Measurements from ENCODE around the gene IQCF5. TPM values are rescaled to one million over a fixed set of nuclear protein-coding genes. Genes with fewer than 3 reads are reported as not detected.
"Not testable (repeated sequence)": the region's sequence is repeated elsewhere in the genome, so short reads cannot be mapped to it uniquely, and the experiment has no call there.

IQCF5 gene
- polyA plus RNA-seq, result not detected
- long read RNA-seq, donor 1, result 0 reads
- long read RNA-seq, donor 2, result 0 reads
- long read RNA-seq, donor 3, result 0 reads
- long read RNA-seq, donor 4, result 0 reads
- long read RNA-seq, donor 5, result 0 reads
- long read RNA-seq, donor 6, result 0 reads
- long read RNA-seq, donor 7, result 0 reads
- long read RNA-seq, donor 8, result 0 reads
- long read RNA-seq, donor 9, result 0 reads
- long read RNA-seq, donor 10, result 0 reads

DNA sequence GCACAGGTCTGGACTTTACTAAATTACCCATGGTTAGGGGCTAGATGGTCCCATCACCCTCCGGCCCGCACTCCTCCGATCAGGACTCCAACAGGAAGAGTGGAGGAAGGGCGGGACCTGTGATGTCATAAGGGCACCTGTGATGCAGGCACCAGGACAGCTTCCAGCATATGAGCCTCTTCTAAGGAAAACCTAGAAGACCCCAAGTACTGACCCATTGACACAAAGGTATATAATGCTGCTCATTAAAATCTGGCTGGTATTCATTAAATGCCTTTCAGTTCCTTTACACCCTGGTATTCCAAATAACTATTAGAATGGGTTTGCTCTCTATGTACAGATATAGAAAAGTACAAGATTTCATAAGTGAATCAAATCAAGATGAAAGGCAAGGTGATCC lies at the start of gene IQCF5:
IQCF5 (minus strand) TSS at position 101 of the 400 bp plus-strand sequence; CDS start at position 31, 70 bp downstream.
- FAIRE-seq (no peak), DNase-seq (no peak)
- no peaks in the 10 kb centered on the region for H3K4me1 ChIP-seq (ENCODE audit: control insufficient read depth in 3 of 3, insufficient read depth in 2 of 3, low read depth in 1 of 3, low read length in 2 of 3)
- H3K4me3 ChIP-seq (ENCODE audit: low read depth in 1 of 3, low read length in 3 of 3), result no peak within 1 kb of the TSS
- H3K27me3 ChIP-seq (ENCODE audit: control insufficient read depth in 3 of 3, insufficient read depth in 3 of 3, low read length in 3 of 3), result no peaks in the 10 kb centered on the region
- H3K36me3 ChIP-seq (ENCODE audit: control insufficient read depth in 3 of 3, insufficient read depth in 2 of 3, low read depth in 1 of 3, low read length in 3 of 3), result no peaks in the 10 kb centered on the region
- no peak within 1 kb of the TSS for H3K27ac ChIP-seq (ENCODE audit: low read depth in 1 of 3, low read length in 2 of 3)
- no peaks in the 10 kb centered on the region for H3K9me3 ChIP-seq (ENCODE audit: control insufficient read depth in 2 of 2, insufficient read depth in 1 of 2, low read depth in 1 of 2, low read length in 1 of 2)
- 79 to 88% (median 85%) methylated on average over 4 of the region's 4 CpGs for WGBS, 3 donors

DNA sequence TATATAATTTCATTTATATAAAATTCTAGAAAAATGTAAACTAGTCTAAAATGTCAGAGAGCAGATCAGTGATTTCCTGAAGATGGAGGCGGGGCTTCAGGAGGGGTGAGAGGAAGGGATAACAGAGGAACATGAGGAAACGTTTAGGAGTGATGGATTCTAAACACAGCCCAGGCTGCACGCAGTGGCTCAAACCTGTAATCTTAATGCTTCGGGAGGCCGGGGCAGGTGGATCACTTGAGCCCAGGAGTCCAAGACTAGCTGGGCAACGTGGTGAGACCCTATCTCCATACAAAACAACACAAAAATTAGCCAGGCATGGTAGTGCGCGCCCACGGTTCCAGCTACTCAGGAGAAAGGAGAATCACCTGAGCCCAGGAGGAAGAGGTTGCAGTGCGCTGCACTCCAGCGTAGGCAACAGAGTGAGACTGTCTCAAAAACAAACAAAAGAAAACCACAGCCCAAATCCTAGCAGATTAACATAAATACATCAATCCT lies 45.7 kb upstream of the IQCF5 start:
- Histone ChIP-seq H3K27me3 (ENCODE audit: control insufficient read depth in 3 of 3, insufficient read depth in 3 of 3, low read length in 3 of 3) (no peaks in the 10 kb centered on the region), H3K4me1 (ENCODE audit: control insufficient read depth in 3 of 3, insufficient read depth in 2 of 3, low read depth in 1 of 3, low read length in 2 of 3) (no peaks in the 10 kb centered on the region), H3K9me3 (ENCODE audit: control insufficient read depth in 2 of 2, insufficient read depth in 1 of 2, low read depth in 1 of 2, low read length in 1 of 2) (no peaks in the 10 kb centered on the region), H3K27ac (ENCODE audit: low read depth in 1 of 3, low read length in 2 of 3) (no peak overlapping the region), H3K36me3 (ENCODE audit: control insufficient read depth in 3 of 3, insufficient read depth in 2 of 3, low read depth in 1 of 3, low read length in 3 of 3) (no peaks in the 10 kb centered on the region), H3K4me3 (ENCODE audit: low read depth in 1 of 3, low read length in 3 of 3) (no peak overlapping the region)
- DNase-seq (no peak), FAIRE-seq (no peak)
- 78 to 80% (median 79%) methylated on average over 11 of the region's 11 CpGs for WGBS, 3 donors

DNA sequence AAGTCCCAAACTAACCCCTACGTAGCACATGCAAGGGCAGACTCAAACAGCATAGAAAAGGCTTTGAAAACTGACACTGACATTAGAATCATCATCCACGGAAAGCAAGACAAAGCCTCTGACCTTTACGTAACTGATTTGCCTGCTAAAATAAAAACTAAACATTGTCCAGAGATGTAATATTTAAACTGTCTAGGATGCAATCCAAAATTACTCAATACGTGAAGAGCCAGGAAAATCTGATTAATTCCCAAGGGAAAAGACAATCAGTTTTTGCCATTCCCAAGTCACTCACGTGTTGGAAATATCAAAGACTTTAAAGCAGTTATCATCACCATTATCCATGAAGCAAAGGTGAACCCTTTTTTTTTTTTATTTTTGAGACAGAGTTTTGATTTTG lies 41.0 kb upstream of the IQCF5 start:
- DNase-seq (no peak), FAIRE-seq (no peak)
- Histone ChIP-seq H3K9me3 (ENCODE audit: control insufficient read depth in 2 of 2, insufficient read depth in 1 of 2, low read depth in 1 of 2, low read length in 1 of 2) (no peaks in the 10 kb centered on the region), H3K27ac (ENCODE audit: low read depth in 1 of 3, low read length in 2 of 3) (no peak overlapping the region), H3K36me3 (ENCODE audit: control insufficient read depth in 3 of 3, insufficient read depth in 2 of 3, low read depth in 1 of 3, low read length in 3 of 3) (no peaks in the 10 kb centered on the region), H3K4me3 (ENCODE audit: low read depth in 1 of 3, low read length in 3 of 3) (no peak overlapping the region), H3K27me3 (ENCODE audit: control insufficient read depth in 3 of 3, insufficient read depth in 3 of 3, low read length in 3 of 3) (no peaks in the 10 kb centered on the region), H3K4me1 (ENCODE audit: control insufficient read depth in 3 of 3, insufficient read depth in 2 of 3, low read depth in 1 of 3, low read length in 2 of 3) (no peaks in the 10 kb centered on the region)
- 57 to 67% (median 64%) methylated on average over 5 of the region's 5 CpGs for WGBS, 3 donors

DNA sequence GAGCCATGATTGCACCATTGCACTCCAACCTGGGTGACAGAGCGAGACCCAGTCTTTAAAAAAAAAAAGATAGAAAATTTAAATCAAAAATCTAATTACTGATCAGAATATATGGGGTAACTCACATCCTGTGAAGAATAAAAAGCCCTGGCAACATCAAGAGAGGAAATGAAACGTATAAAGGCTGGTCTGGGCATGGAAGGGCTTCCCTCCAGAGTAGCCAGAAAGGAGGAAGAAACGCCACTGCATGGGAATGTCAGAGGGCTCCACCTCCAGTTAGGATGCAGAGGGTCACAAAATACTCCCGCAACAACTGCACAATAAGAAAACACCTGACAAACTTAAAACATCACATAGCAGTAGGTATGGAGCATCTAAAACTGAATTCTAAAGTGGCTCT lies 32.6 kb upstream of the IQCF5 start:
- Histone ChIP-seq H3K27me3 (ENCODE audit: control insufficient read depth in 3 of 3, insufficient read depth in 3 of 3, low read length in 3 of 3) (peaks cover 0 to 4% (median 0%) of the 10 kb centered on the region in 3 donors), H3K27ac (ENCODE audit: low read depth in 1 of 3, low read length in 2 of 3) (no peak overlapping the region), H3K4me1 (ENCODE audit: control insufficient read depth in 3 of 3, insufficient read depth in 2 of 3, low read depth in 1 of 3, low read length in 2 of 3) (no peaks in the 10 kb centered on the region), H3K4me3 (ENCODE audit: low read depth in 1 of 3, low read length in 3 of 3) (no peak overlapping the region), H3K9me3 (ENCODE audit: control insufficient read depth in 2 of 2, insufficient read depth in 1 of 2, low read depth in 1 of 2, low read length in 1 of 2) (peaks cover 0 to 5% of the 10 kb centered on the region in 2 donors), H3K36me3 (ENCODE audit: control insufficient read depth in 3 of 3, insufficient read depth in 2 of 3, low read depth in 1 of 3, low read length in 3 of 3) (no peaks in the 10 kb centered on the region)
- FAIRE-seq (no peak), DNase-seq (no peak)
- 66 to 82% (median 70%) methylated on average over 4 of the region's 4 CpGs for WGBS, 3 donors

DNA sequence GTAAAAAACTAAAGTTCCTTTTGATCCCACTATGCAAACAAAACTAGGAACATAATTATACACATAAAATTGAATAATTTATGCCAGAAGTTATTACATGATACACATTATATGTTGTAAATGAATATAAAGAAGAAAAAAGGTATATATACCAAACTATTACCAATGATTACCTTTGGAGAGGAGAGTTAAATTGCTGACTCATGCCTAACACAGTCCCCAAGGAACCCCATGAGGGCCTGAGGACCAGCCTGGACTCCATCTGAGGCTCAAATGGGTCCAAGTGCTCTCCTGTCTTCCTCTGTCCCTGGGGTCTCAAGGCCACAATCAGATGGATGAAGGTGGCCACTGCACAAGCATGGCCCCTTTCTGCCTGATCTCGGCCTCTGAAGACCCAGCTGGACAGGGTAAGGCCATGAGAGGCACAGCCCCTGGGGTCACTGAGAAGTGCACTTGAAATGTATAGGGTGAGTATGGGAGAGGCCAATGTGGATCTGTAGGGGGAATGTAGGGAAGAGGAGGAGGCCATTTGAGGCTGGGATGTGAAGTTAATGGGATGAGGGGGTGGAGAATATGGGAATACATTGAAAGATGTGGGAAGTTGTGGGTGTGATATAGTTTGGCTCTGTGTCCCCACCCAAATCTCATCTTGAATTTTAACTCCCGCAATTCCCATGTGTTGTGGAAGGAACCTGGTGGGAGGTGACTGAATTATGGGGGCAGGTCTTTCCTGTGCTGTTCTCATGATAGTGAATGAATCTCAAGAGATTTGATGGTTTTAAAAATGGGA lies 28.8 kb upstream of the IQCF5 start:
- H3K27me3 ChIP-seq (ENCODE audit: control insufficient read depth in 3 of 3, insufficient read depth in 3 of 3, low read length in 3 of 3), result peaks cover 0 to 6% (median 3%) of the 10 kb centered on the region in 3 donors
- H3K27ac ChIP-seq (ENCODE audit: low read depth in 1 of 3, low read length in 2 of 3), result no peak overlapping the region
- no peaks in the 10 kb centered on the region for H3K4me1 ChIP-seq (ENCODE audit: control insufficient read depth in 3 of 3, insufficient read depth in 2 of 3, low read depth in 1 of 3, low read length in 2 of 3)
- H3K36me3 ChIP-seq (ENCODE audit: control insufficient read depth in 3 of 3, insufficient read depth in 2 of 3, low read depth in 1 of 3, low read length in 3 of 3), result no peaks in the 10 kb centered on the region
- DNase-seq, result no peak
- no peak for FAIRE-seq
- H3K4me3 ChIP-seq (ENCODE audit: low read depth in 1 of 3, low read length in 3 of 3), result no peak overlapping the region
- 88 to 96% (median 89%) methylated on average over 2 of the region's 2 CpGs for WGBS, 3 donors
- peaks cover 0 to 2% of the 10 kb centered on the region in 2 donors for H3K9me3 ChIP-seq (ENCODE audit: control insufficient read depth in 2 of 2, insufficient read depth in 1 of 2, low read depth in 1 of 2, low read length in 1 of 2)

DNA sequence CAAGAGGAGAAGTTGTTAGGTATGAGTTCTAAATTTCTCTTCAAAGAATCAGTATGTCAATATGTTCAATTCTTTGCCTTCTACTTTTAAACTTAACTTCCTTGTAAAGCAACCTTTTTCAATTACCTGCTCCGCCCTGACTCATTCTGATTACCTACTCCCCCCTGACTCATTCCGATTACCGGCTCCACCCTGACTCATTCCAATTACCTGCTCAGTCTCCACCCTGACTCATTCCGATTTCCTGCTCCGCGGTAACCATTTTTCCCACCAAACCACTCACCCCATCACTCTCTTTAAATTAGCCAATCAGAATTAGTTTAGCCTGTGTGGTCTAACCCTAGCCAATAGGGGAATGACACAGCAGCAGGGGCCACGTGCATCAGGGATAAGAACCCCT lies 27.0 kb upstream of the IQCF5 start:
- not testable (repeated sequence) for H3K4me3 ChIP-seq (ENCODE audit: low read depth in 1 of 3, low read length in 3 of 3); FAIRE-seq; H3K4me1 ChIP-seq (ENCODE audit: control insufficient read depth in 3 of 3, insufficient read depth in 2 of 3, low read depth in 1 of 3, low read length in 2 of 3); H3K27ac ChIP-seq (ENCODE audit: low read depth in 1 of 3, low read length in 2 of 3); H3K9me3 ChIP-seq (ENCODE audit: control insufficient read depth in 2 of 2, insufficient read depth in 1 of 2, low read depth in 1 of 2, low read length in 1 of 2); H3K36me3 ChIP-seq (ENCODE audit: control insufficient read depth in 3 of 3, insufficient read depth in 2 of 3, low read depth in 1 of 3, low read length in 3 of 3); H3K27me3 ChIP-seq (ENCODE audit: control insufficient read depth in 3 of 3, insufficient read depth in 3 of 3, low read length in 3 of 3)
- peak in 1 of 2 donors; percentile 54 for DNase-seq
- WGBS, 3 donors, result 26 to 50% (median 41%) methylated on average over 6 of the region's 7 CpGs

DNA sequence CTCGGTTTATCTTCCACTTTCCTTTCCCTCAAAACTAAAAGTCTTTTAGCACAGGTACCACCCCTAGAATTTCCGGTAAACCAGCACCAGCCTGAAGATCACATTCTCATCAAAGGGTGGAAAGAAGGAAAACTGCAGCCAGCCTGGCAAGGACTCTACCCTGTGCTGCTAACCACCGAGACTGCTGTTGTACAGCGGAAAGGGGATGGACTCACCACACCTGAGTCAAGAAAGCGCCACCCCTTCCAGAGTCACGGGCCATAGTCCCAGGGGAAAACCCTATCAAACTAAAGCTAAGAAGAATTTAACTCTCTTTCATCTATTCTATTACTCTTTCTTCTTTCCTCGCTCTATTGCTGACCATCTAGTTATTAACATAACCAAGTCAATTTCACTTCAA lies 24.6 kb upstream of the IQCF5 start:
- H3K27me3 ChIP-seq (ENCODE audit: control insufficient read depth in 3 of 3, insufficient read depth in 3 of 3, low read length in 3 of 3); FAIRE-seq: not testable (repeated sequence)
- peak in 1 of 2 donors; percentile 4 for DNase-seq

DNA sequence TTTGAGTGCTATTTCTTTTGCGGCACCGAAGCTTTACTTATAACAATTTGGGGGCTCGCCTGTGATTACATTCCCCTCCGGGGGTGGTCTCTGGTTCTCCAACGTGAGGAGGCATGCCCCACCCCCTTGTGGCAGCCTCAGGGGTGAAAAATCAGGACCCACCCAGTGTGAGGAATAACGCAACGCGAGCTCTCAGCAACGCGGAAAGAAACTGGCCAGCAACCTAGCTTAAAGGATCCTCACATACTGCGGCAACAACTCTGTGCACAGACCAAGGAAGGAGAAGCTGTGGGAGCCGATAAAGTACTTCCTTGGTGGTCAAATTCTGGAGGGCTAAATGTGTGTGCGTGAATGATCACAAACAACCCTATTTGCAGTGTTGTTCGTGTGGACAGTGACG lies 22.0 kb upstream of the IQCF5 start:
- Histone ChIP-seq H3K4me1 (ENCODE audit: control insufficient read depth in 3 of 3, insufficient read depth in 2 of 3, low read depth in 1 of 3, low read length in 2 of 3) (no peaks in the 10 kb centered on the region), H3K27me3 (ENCODE audit: control insufficient read depth in 3 of 3, insufficient read depth in 3 of 3, low read length in 3 of 3) (peaks cover 0 to 6% (median 3%) of the 10 kb centered on the region in 3 donors), H3K36me3 (ENCODE audit: control insufficient read depth in 3 of 3, insufficient read depth in 2 of 3, low read depth in 1 of 3, low read length in 3 of 3) (no peaks in the 10 kb centered on the region), H3K4me3 (ENCODE audit: low read depth in 1 of 3, low read length in 3 of 3) (no peak overlapping the region), H3K9me3 (ENCODE audit: control insufficient read depth in 2 of 2, insufficient read depth in 1 of 2, low read depth in 1 of 2, low read length in 1 of 2) (no peaks in the 10 kb centered on the region), H3K27ac (ENCODE audit: low read depth in 1 of 3, low read length in 2 of 3) (no peak overlapping the region)
- WGBS, 3 donors, result 86 to 87% (median 87%) methylated on average over 15 of the region's 15 CpGs
- FAIRE-seq (no peak), DNase-seq (no peak)

More for the DNA sequence above, 24.6 kb upstream of the IQCF5 start:
- 50 to 69% (median 51%) methylated on average over 7 of the region's 7 CpGs for WGBS, 3 donors
- not testable (repeated sequence) for H3K27ac ChIP-seq (ENCODE audit: low read depth in 1 of 3, low read length in 2 of 3); H3K4me3 ChIP-seq (ENCODE audit: low read depth in 1 of 3, low read length in 3 of 3); H3K36me3 ChIP-seq (ENCODE audit: control insufficient read depth in 3 of 3, insufficient read depth in 2 of 3, low read depth in 1 of 3, low read length in 3 of 3); H3K9me3 ChIP-seq (ENCODE audit: control insufficient read depth in 2 of 2, insufficient read depth in 1 of 2, low read depth in 1 of 2, low read length in 1 of 2); H3K4me1 ChIP-seq (ENCODE audit: control insufficient read depth in 3 of 3, insufficient read depth in 2 of 3, low read depth in 1 of 3, low read length in 2 of 3)
